ENCODE measurements around the gene PRKAR1A.
"Not testable (repeated sequence)": the region's sequence is repeated elsewhere in the genome, so short reads cannot be mapped to it uniquely, and the experiment has no call there.

The PRKAR1A gene

DNA sequence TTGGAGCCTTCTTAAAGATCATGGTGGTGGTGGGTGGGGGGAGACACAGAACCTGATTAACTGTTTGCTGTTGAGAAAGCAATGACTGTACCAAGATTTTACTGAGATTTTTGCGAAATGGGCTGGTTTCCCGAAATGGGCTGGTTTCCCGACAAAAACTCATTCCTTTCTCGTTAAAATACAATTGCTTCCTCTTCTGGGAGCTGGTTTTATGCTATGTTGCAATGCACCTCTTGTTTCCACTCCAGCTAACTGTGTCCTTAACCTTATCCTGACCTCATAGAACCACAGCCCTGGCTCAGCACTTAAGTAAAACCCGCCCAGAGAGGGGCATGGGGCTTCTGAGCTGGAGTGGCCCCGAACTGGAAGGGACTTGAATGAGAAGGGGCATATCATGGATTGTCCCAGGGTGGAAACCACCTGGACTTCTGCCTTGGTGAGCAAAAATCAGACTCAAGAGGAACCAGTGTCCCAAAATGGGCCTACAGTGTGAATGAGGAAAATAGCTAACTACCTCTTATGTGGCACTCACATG is 68.1 kb downstream of the PRKAR1A start:
- H3K27me3 Mint-ChIP-seq (ENCODE audit: low read depth, poor library complexity) = peaks cover 12% of the 10 kb centered on the region
- no peak overlapping the region for H3K27ac Mint-ChIP-seq
- TF ChIP-seq CTCF (IDR thresholded peaks at IDR 0.05) = no peak
- DNase-seq = no peak
- no peak overlapping the region for H3K4me3 Mint-ChIP-seq
- H3K4me1 Mint-ChIP-seq = peaks cover 19% of the 10 kb centered on the region
- H3K9me3 Mint-ChIP-seq = no peaks in the 10 kb centered on the region
- no peaks in the 10 kb centered on the region for H3K36me3 Mint-ChIP-seq (ENCODE audit: low read depth)

- H3K4me1 Mint-ChIP-seq = peaks cover 19% of the 10 kb centered on the region
- no peak overlapping the region for H3K4me3 Mint-ChIP-seq
- no peak for TF ChIP-seq CTCF (IDR thresholded peaks at IDR 0.05)
- no peaks in the 10 kb centered on the region for H3K36me3 Mint-ChIP-seq (ENCODE audit: low read depth)
- peaks cover 15% of the 10 kb centered on the region for H3K27me3 Mint-ChIP-seq (ENCODE audit: low read depth, poor library complexity)
- no peak overlapping the region for H3K27ac Mint-ChIP-seq
- H3K9me3 Mint-ChIP-seq = peaks cover 3% of the 10 kb centered on the region
- DNase-seq = no peak
These were observed 69.8 kb downstream of the PRKAR1A start for GRCh38 chr17:68581863-68582645.

GRCh38 chr17:68582867-68583266 is 70.6 kb downstream of the PRKAR1A start:
- H3K9me3 Mint-ChIP-seq = peaks cover 11% of the 10 kb centered on the region
- peaks cover 19% of the 10 kb centered on the region for H3K4me1 Mint-ChIP-seq
- H3K4me3 Mint-ChIP-seq; H3K27ac Mint-ChIP-seq; H3K36me3 Mint-ChIP-seq (ENCODE audit: low read depth); DNase-seq: not testable (repeated sequence)
- H3K27me3 Mint-ChIP-seq (ENCODE audit: low read depth, poor library complexity) = peaks cover 15% of the 10 kb centered on the region

DNA sequence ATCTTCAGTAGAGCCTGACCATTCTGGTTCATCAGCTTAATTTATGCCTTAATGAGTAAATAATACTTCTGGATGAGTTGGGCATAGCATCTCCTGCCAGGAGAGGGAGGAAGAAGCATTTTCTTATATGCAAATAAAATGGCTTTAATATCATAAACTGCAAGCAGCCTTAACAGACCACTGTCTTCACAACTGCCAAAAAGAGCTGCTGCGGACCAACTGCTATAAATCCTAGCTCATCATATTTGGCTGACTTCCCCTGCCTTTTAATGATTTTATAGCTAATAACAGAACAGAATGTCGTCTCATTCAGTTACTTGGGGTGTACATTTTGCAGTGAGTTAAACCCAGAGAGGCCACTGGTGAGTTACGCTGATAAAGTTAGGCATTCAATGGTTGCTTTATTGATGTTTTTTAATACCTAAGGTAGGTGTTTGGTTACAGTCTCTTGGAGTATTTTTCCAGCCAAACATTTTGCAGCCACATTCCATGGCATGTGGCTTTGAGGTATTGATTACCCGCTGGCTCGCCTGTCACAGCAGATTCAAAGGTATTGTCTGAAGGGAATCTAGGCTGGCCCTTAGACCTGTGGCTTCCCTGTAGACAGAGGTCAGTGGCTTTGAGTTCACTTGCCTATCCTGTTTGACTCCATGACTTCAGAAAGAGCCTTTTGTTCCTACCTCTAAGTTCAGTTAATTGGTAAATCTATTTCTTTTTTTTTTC is 72.5 kb downstream of the PRKAR1A start:
- Mint-ChIP-seq H3K27ac (no peak overlapping the region), H3K4me1 (peaks cover 15% of the 10 kb centered on the region), H3K9me3 (peaks cover 20% of the 10 kb centered on the region), H3K27me3 (ENCODE audit: low read depth, poor library complexity) (peaks cover 10% of the 10 kb centered on the region), H3K4me3 (no peak overlapping the region), H3K36me3 (ENCODE audit: low read depth) (no peaks in the 10 kb centered on the region)
- no peak for TF ChIP-seq CTCF (IDR thresholded peaks at IDR 0.05)
- DNase-seq = peak; percentile 6

- H3K36me3 Mint-ChIP-seq (ENCODE audit: low read depth) = no peaks in the 10 kb centered on the region
- H3K9me3 Mint-ChIP-seq = peaks cover 20% of the 10 kb centered on the region
- peaks cover 6% of the 10 kb centered on the region for H3K4me1 Mint-ChIP-seq
- no peak for DNase-seq
- H3K27ac Mint-ChIP-seq = no peak overlapping the region
- TF ChIP-seq CTCF (IDR thresholded peaks at IDR 0.05) = no peak
- no peak overlapping the region for H3K4me3 Mint-ChIP-seq
- peaks cover 3% of the 10 kb centered on the region for H3K27me3 Mint-ChIP-seq (ENCODE audit: low read depth, poor library complexity)
These were observed 73.4 kb downstream of the PRKAR1A start for GRCh38 chr17:68585643-68586042.

GRCh38 chr17:68587026-68587425 is 74.8 kb downstream of the PRKAR1A start:
- no peak for TF ChIP-seq CTCF (IDR thresholded peaks at IDR 0.05)
- H3K36me3 Mint-ChIP-seq (ENCODE audit: low read depth) = no peaks in the 10 kb centered on the region
- no peak for DNase-seq
- peaks cover 9% of the 10 kb centered on the region for H3K4me1 Mint-ChIP-seq
- no peak overlapping the region for H3K27ac Mint-ChIP-seq
- H3K9me3 Mint-ChIP-seq = peaks cover 20% of the 10 kb centered on the region
- no peak overlapping the region for H3K4me3 Mint-ChIP-seq
- peaks cover 8% of the 10 kb centered on the region for H3K27me3 Mint-ChIP-seq (ENCODE audit: low read depth, poor library complexity)
